Activated naive CD4-positive, alpha-beta T cell treated with anti-CD3 and anti-CD28 coated beads, Interleukin-2, amount 10 ng/mL, durations not matched to agents 7 days and 5 days (primary cell): ENCODE data around the gene OTOG.

ENCODE experiments used
- CTCF ChIA-PET: fragments of 350-600 bp; sonication (Branson Sonifier 250); formaldehyde crosslinking; loops from one replicate; lab custom pipeline; 2021; ENCODE audit warnings: antibody characterized with exemption; lab: Charles Lee
- DNase-seq: peaks from one replicate; pipeline ENCODE4 v3.0.0-alpha.2; 2020
- H3K27ac Mint-ChIP-seq: one replicate; pipeline ENCODE4 v1.8.0; 2021; ENCODE audit warnings: mild to moderate bottlenecking, moderate library complexity, mixed read lengths
- H3K27me3 Mint-ChIP-seq: one replicate; pipeline ENCODE4 v1.8.0; 2021; ENCODE audit warnings: mild to moderate bottlenecking, mixed read lengths
- H3K36me3 Mint-ChIP-seq: one replicate; pipeline ENCODE4 v1.8.0; 2021; ENCODE audit warnings: mixed read lengths
- H3K4me1 Mint-ChIP-seq: one replicate; pipeline ENCODE4 v1.8.0; 2021; ENCODE audit warnings: mixed read lengths
- H3K4me3 Mint-ChIP-seq: one replicate; pipeline ENCODE4 v1.8.0; 2021; ENCODE audit warnings: mild to moderate bottlenecking, moderate library complexity, mixed read lengths
- H3K9me3 Mint-ChIP-seq: one replicate; pipeline ENCODE4 v1.8.0; 2021; ENCODE audit warnings: mixed read lengths

The OTOG gene

GRCh38 chr11:17653611-17654010 is 106.6 kb downstream of the OTOG start:
- H3K27ac Mint-ChIP-seq, result no peak overlapping the region
- DNase-seq, result no peak
- H3K9me3 Mint-ChIP-seq, result no peaks in the 10 kb centered on the region
- no peaks in the 10 kb centered on the region for H3K36me3 Mint-ChIP-seq
- CTCF ChIA-PET, result no interaction called here
- no peaks in the 10 kb centered on the region for H3K4me1 Mint-ChIP-seq
- peaks cover 34% of the 10 kb centered on the region for H3K27me3 Mint-ChIP-seq
- no peak overlapping the region for H3K4me3 Mint-ChIP-seq

- no peaks in the 10 kb centered on the region for H3K4me1 Mint-ChIP-seq
- CTCF ChIA-PET, result interaction anchor here (1.0 kb wide), 1 partner anchor 57 kb away, joined by 3 read pairs; no protein-coding TSS in a partner anchor
- no peaks in the 10 kb centered on the region for H3K36me3 Mint-ChIP-seq
- no peaks in the 10 kb centered on the region for H3K9me3 Mint-ChIP-seq
- DNase-seq, result no peak
- H3K4me3 Mint-ChIP-seq, result no peak overlapping the region
- peaks cover 21% of the 10 kb centered on the region for H3K27me3 Mint-ChIP-seq
- no peak overlapping the region for H3K27ac Mint-ChIP-seq
These were observed 108.6 kb downstream of the OTOG start for GRCh38 chr11:17655682-17656081.

GRCh38 chr11:17658211-17658610 is 111.2 kb downstream of the OTOG start:
- no peaks in the 10 kb centered on the region for H3K9me3 Mint-ChIP-seq
- no peak overlapping the region for H3K27ac Mint-ChIP-seq
- DNase-seq, result no peak
- no peak overlapping the region for H3K4me3 Mint-ChIP-seq
- no peaks in the 10 kb centered on the region for H3K36me3 Mint-ChIP-seq
- CTCF ChIA-PET, result no interaction called here
- H3K27me3 Mint-ChIP-seq, result peaks cover 8% of the 10 kb centered on the region
- H3K4me1 Mint-ChIP-seq, result no peaks in the 10 kb centered on the region

- CTCF ChIA-PET, result no interaction called here
- H3K9me3 Mint-ChIP-seq, result no peaks in the 10 kb centered on the region
- no peak overlapping the region for H3K4me3 Mint-ChIP-seq
- H3K27ac Mint-ChIP-seq, result no peak overlapping the region
- no peaks in the 10 kb centered on the region for H3K36me3 Mint-ChIP-seq
- DNase-seq, result no peak
- no peaks in the 10 kb centered on the region for H3K4me1 Mint-ChIP-seq
- peaks cover 5% of the 10 kb centered on the region for H3K27me3 Mint-ChIP-seq
These were observed 121.1 kb downstream of the OTOG start for GRCh38 chr11:17668166-17668565.

- Mint-ChIP-seq H3K27me3 (peaks cover 5% of the 10 kb centered on the region), H3K27ac (no peak overlapping the region), H3K36me3 (no peaks in the 10 kb centered on the region), H3K9me3 (peaks cover 4% of the 10 kb centered on the region), H3K4me1 (no peaks in the 10 kb centered on the region), H3K4me3 (no peak overlapping the region)
- CTCF ChIA-PET, result no interaction called here
- no peak for DNase-seq
These were observed 125.4 kb downstream of the OTOG start for GRCh38 chr11:17672469-17672868.

- peaks cover 5% of the 10 kb centered on the region for H3K27me3 Mint-ChIP-seq
- no peak overlapping the region for H3K4me3 Mint-ChIP-seq
- DNase-seq, result no peak
- CTCF ChIA-PET, result no interaction called here
- no peaks in the 10 kb centered on the region for H3K36me3 Mint-ChIP-seq
- no peak overlapping the region for H3K27ac Mint-ChIP-seq
- no peaks in the 10 kb centered on the region for H3K4me1 Mint-ChIP-seq
- H3K9me3 Mint-ChIP-seq, result peaks cover 4% of the 10 kb centered on the region
These were observed 126.9 kb downstream of the OTOG start for GRCh38 chr11:17673951-17674350.

- no peaks in the 10 kb centered on the region for H3K4me1 Mint-ChIP-seq
- CTCF ChIA-PET, result no interaction called here
- no peaks in the 10 kb centered on the region for H3K36me3 Mint-ChIP-seq
- no peak overlapping the region for H3K4me3 Mint-ChIP-seq
- no peak for DNase-seq
- H3K27ac Mint-ChIP-seq, result no peak overlapping the region
- peaks cover 35% of the 10 kb centered on the region for H3K27me3 Mint-ChIP-seq
- no peaks in the 10 kb centered on the region for H3K9me3 Mint-ChIP-seq
These were observed 135.8 kb downstream of the OTOG start for GRCh38 chr11:17682848-17683247.

GRCh38 chr11:17683377-17684161 is 136.5 kb downstream of the OTOG start:
- Mint-ChIP-seq H3K4me3 (no peak overlapping the region), H3K27me3 (peaks cover 35% of the 10 kb centered on the region), H3K27ac (no peak overlapping the region), H3K9me3 (no peaks in the 10 kb centered on the region), H3K36me3 (no peaks in the 10 kb centered on the region), H3K4me1 (no peaks in the 10 kb centered on the region)
- CTCF ChIA-PET, result no interaction called here
- no peak for DNase-seq

- no peak overlapping the region for H3K27ac Mint-ChIP-seq
- no peak for DNase-seq
- H3K36me3 Mint-ChIP-seq, result no peaks in the 10 kb centered on the region
- CTCF ChIA-PET, result no interaction called here
- H3K9me3 Mint-ChIP-seq, result no peaks in the 10 kb centered on the region
- H3K27me3 Mint-ChIP-seq, result peaks cover 35% of the 10 kb centered on the region
- no peak overlapping the region for H3K4me3 Mint-ChIP-seq
- H3K4me1 Mint-ChIP-seq, result no peaks in the 10 kb centered on the region
These were observed 137.5 kb downstream of the OTOG start for GRCh38 chr11:17684550-17684949.

GRCh38 chr11:17686231-17686980 is 139.3 kb downstream of the OTOG start:
- no peak overlapping the region for H3K27ac Mint-ChIP-seq
- no peak for DNase-seq
- H3K4me1 Mint-ChIP-seq, result no peaks in the 10 kb centered on the region
- H3K4me3 Mint-ChIP-seq, result no peak overlapping the region
- CTCF ChIA-PET, result no interaction called here
- no peaks in the 10 kb centered on the region for H3K9me3 Mint-ChIP-seq
- H3K36me3 Mint-ChIP-seq, result no peaks in the 10 kb centered on the region
- H3K27me3 Mint-ChIP-seq, result peaks cover 26% of the 10 kb centered on the region

GRCh38 chr11:17687946-17688670 is 141.0 kb downstream of the OTOG start:
- H3K27ac Mint-ChIP-seq, result no peak overlapping the region
- no peaks in the 10 kb centered on the region for H3K36me3 Mint-ChIP-seq
- no peak overlapping the region for H3K4me3 Mint-ChIP-seq
- H3K9me3 Mint-ChIP-seq, result no peaks in the 10 kb centered on the region
- H3K4me1 Mint-ChIP-seq, result no peaks in the 10 kb centered on the region
- no peak for DNase-seq
- CTCF ChIA-PET, result no interaction called here
- peaks cover 31% of the 10 kb centered on the region for H3K27me3 Mint-ChIP-seq

- CTCF ChIA-PET, result no interaction called here
- Mint-ChIP-seq H3K9me3 (no peaks in the 10 kb centered on the region), H3K36me3 (no peaks in the 10 kb centered on the region), H3K27me3 (peaks cover 42% of the 10 kb centered on the region), H3K4me3 (no peak overlapping the region), H3K4me1 (no peaks in the 10 kb centered on the region), H3K27ac (no peak overlapping the region)
- no peak for DNase-seq
These were observed 144.5 kb downstream of the OTOG start for GRCh38 chr11:17691550-17691949.

GRCh38 chr11:17691976-17692375 is 144.9 kb downstream of the OTOG start:
- H3K27me3 Mint-ChIP-seq, result peaks cover 46% of the 10 kb centered on the region
- H3K4me3 Mint-ChIP-seq, result no peak overlapping the region
- H3K27ac Mint-ChIP-seq, result no peak overlapping the region
- H3K9me3 Mint-ChIP-seq, result no peaks in the 10 kb centered on the region
- H3K4me1 Mint-ChIP-seq, result no peaks in the 10 kb centered on the region
- H3K36me3 Mint-ChIP-seq, result no peaks in the 10 kb centered on the region
- CTCF ChIA-PET, result no interaction called here
- DNase-seq, result no peak

- CTCF ChIA-PET, result no interaction called here
- Mint-ChIP-seq H3K36me3 (no peaks in the 10 kb centered on the region), H3K4me1 (no peaks in the 10 kb centered on the region)
These were observed 145.9 kb downstream of the OTOG start for GRCh38 chr11:17692931-17693330.

More at GRCh38 chr11:17692931-17693330, 145.9 kb downstream of the OTOG start:
- Mint-ChIP-seq H3K27me3 (peaks cover 53% of the 10 kb centered on the region), H3K9me3 (no peaks in the 10 kb centered on the region), H3K4me3 (no peak overlapping the region), H3K27ac (no peak overlapping the region)
- DNase-seq, result no peak
